ENCODE measurements around the gene EEFSEC.

DNA sequence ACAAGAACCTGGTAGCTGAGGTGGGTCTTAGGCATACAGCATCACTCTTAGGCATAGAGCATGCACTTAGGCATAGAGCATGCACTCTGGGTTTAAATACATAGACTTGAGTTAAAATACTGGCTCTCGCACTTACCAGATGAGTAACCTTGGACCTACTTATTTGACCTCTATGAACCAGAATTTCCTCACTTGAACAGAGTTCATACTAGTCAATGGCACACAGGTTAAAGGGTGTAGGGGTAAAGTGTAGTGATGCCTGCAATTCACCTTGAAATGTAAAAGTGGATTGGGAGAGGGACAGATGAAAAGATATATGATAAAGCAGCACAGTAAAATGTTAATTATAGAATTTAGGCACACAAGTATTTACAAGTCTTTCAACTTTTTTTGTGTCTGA is 31.3 kb upstream of the EEFSEC start:
- TF ChIP-seq, protein P1, sequence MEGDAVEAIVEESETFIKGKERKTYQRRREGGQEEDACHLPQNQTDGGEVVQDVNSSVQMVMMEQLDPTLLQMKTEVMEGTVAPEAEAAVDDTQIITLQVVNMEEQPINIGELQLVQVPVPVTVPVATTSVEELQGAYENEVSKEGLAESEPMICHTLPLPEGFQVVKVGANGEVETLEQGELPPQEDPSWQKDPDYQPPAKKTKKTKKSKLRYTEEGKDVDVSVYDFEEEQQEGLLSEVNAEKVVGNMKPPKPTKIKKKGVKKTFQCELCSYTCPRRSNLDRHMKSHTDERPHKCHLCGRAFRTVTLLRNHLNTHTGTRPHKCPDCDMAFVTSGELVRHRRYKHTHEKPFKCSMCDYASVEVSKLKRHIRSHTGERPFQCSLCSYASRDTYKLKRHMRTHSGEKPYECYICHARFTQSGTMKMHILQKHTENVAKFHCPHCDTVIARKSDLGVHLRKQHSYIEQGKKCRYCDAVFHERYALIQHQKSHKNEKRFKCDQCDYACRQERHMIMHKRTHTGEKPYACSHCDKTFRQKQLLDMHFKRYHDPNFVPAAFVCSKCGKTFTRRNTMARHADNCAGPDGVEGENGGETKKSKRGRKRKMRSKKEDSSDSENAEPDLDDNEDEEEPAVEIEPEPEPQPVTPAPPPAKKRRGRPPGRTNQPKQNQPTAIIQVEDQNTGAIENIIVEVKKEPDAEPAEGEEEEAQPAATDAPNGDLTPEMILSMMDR (IDR thresholded peaks at IDR 0.05), result no peak
- TF ChIP-seq POLR2A (IDR thresholded peaks at IDR 0.05), result no peak
